HG03045 (cell line): ENCODE data around the gene SLCO1C1.
"Not testable (repeated sequence)": the region's sequence is repeated elsewhere in the genome, so short reads cannot be mapped to it uniquely, and the experiment has no call there.

Experiments used
- ATAC-seq: cut with Tn5 transposase; IDR thresholded peaks from one replicate; pipeline ENCODE4 v1.9.1; 2021; ENCODE audit warnings: mild to moderate bottlenecking, moderate library complexity; ENCODE audit not compliant: unreplicated experiment

Gene SLCO1C1

DNA sequence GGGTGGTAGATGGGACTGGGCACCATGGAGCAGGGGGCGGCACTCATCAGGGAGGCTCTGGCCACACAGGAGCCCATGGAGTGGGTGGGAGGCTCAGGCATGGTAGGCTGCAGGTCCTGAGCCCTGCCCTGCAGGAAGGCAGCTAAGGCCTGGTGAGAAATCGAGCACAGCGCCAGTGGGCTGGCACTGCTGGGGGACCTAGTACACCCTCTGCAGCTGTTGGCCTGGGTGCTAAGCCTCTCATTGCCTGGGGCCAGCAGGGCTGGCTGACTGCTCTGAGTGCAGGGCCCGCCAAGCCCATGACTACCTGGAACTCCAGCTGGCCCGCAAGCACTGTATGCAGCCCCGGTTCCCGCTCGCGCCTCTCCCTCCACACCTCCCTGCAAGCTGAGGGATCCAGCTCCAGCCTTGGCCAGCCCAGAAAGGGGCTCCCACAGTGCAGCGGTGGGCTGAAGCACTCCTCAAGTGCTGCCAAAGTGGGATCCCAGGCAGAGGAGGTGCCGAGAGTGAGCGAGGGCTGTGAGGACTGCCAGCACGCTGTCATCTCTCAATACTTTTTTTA lies 88.7 kb downstream of the SLCO1C1 start:
- ATAC-seq = not testable (repeated sequence)

DNA sequence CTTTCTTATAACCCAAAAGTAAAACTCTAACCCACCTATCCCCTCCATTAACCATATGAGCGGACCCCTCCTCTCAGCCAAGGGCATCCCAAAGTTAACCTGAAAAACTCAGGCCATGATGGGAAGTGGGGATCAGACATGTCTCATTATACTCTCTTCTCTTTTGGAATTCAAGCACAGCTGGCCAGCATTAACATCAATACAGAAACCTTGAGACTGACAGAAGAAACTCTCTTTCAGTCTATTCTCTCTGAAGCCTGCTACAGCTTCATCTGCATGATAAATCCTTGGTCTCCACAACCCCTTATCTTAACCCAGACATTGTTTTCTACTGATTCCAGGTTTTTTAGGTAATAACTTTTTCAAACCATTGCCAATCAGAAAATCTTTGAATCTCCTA lies 97.8 kb downstream of the SLCO1C1 start:
- no peak for ATAC-seq

DNA sequence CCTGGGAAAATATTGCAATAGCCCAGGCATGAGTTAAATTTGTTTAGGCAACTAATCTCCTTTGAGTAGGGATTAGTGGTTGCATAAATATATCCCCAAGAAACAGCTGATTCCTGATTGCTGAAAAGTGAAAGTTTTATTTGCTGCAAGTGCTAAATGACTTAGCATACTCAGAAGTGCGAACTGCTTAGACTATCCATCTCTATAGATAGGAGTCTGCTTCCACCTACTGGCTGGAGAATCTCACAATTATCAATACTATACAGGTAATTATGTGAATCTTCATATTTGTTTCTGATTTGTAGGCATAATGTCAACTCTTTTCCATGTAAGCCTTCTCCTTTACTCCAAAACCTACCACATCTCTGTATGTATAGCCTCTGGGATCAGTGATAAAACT lies 103.4 kb downstream of the SLCO1C1 start:
- no peak for ATAC-seq

DNA sequence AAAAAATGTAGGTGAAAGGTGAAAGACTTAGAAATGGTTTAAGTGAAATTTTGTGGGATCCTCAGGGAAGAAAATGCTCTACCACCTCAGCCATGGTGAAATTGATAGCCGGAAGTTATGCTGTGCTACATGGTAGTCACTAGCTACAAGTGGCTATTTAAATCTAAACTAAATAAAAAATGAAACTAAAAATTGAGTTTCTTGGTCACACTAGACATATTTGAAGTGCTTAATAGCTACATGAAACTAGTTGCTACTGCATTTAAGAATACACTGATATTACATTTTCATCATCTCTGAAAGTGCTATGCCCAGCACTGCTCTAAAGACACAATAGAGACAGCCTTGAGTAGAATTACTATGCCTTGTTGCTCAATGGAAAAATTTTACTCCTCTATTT lies 105.0 kb downstream of the SLCO1C1 start:
- no peak for ATAC-seq

DNA sequence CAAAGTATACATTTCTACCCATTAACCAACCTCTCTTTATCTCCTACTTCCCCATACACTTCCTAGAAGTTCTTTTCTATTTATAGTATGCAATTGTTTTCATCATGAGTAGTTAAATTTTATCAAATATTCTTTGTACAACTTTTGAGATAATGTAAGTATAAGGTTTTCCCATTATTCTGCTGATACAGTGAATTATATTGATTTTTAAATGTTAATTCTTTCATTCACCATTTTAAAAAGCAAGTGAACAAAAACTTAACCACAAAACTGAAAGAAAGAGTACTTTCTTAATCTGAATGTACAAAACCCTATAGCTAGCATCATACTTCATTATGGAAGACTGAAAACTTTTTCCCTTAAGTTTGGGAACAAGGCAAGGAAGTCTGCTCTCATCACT lies 105.9 kb downstream of the SLCO1C1 start:
- ATAC-seq = no peak
